ENCODE measurements around the gene KCNAB3. TPM values are rescaled to one million over a fixed set of nuclear protein-coding genes. Genes with fewer than 3 reads are reported as not detected.

The KCNAB3 gene
- total RNA-seq, 1 donor from 2014 or later: 19.9 TPM

DNA sequence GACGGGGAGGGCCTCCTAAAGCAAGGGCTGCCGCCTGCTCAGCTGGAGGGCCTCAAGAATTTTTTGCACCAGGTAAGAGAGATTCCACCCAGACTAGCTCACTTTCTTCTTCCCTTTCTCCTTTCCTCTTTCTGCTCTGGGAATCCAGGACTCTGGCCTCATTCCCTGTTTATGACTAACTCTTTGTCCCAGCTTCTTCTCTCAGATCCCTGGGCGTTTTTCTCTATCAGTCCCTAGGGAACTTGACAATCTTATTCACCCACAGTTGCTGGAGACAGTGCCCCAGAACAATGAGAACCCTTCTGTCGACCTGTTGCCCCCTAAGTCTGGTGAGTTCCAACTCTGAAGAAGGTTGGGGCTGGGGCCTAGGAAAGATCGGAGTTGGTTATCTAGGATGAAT is 18.0 kb upstream of the KCNAB3 start:
- TF ChIP-seq CTCF (conservative IDR thresholded peaks at IDR 0.05): no peak
- no peak for DNase-seq (ENCODE audit: low read depth, low spot score)
- H3K9me3 Mint-ChIP-seq: no peaks in the 10 kb centered on the region
- H3K36me3 Mint-ChIP-seq (ENCODE audit: low read depth): peaks cover 11% of the 10 kb centered on the region
- H3K27ac Mint-ChIP-seq (ENCODE audit: unreplicated experiment): no peak overlapping the region
- no peaks in the 10 kb centered on the region for H3K4me1 Mint-ChIP-seq
- H3K27me3 Mint-ChIP-seq (ENCODE audit: low read depth): no peaks in the 10 kb centered on the region
- H3K4me3 Mint-ChIP-seq: no peak overlapping the region

GRCh38 chr17:7946441-7946840 is 16.8 kb upstream of the KCNAB3 start:
- Mint-ChIP-seq H3K4me3 (no peak overlapping the region), H3K36me3 (ENCODE audit: low read depth) (peaks cover 11% of the 10 kb centered on the region)

DNA sequence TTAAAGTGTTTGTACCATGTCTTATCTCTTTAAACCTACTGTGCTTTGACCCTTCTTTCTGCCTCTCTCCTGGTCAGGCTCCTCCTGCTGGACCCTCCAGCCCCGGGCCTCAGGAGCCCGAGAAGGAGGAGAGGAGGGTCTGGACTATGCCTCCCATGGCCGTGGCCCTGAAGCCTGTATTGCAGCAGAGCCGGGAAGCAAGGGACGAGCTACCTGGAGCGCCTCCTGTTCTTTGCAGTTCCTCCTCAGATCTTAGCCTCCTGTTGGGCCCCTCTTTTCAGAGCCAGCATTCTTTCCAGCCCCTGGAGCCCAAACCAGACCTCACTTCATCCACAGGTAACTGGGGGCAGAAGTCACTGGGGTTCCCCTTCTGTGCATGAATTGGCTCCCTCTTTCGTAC is 16.0 kb upstream of the KCNAB3 start:
- Mint-ChIP-seq H3K27ac (ENCODE audit: unreplicated experiment) (no peak overlapping the region), H3K4me1 (no peaks in the 10 kb centered on the region), H3K9me3 (no peaks in the 10 kb centered on the region), H3K4me3 (no peak overlapping the region), H3K27me3 (ENCODE audit: low read depth) (no peaks in the 10 kb centered on the region), H3K36me3 (ENCODE audit: low read depth) (peaks cover 11% of the 10 kb centered on the region)
- no peak for DNase-seq (ENCODE audit: low read depth, low spot score)
- TF ChIP-seq CTCF (conservative IDR thresholded peaks at IDR 0.05): no peak

More at GRCh38 chr17:7946441-7946840, 16.8 kb upstream of the KCNAB3 start:
- Mint-ChIP-seq H3K27ac (ENCODE audit: unreplicated experiment) (no peak overlapping the region), H3K9me3 (no peaks in the 10 kb centered on the region), H3K27me3 (ENCODE audit: low read depth) (no peaks in the 10 kb centered on the region), H3K4me1 (no peaks in the 10 kb centered on the region)
- no peak for TF ChIP-seq CTCF (conservative IDR thresholded peaks at IDR 0.05)
- no peak for DNase-seq (ENCODE audit: low read depth, low spot score)

DNA sequence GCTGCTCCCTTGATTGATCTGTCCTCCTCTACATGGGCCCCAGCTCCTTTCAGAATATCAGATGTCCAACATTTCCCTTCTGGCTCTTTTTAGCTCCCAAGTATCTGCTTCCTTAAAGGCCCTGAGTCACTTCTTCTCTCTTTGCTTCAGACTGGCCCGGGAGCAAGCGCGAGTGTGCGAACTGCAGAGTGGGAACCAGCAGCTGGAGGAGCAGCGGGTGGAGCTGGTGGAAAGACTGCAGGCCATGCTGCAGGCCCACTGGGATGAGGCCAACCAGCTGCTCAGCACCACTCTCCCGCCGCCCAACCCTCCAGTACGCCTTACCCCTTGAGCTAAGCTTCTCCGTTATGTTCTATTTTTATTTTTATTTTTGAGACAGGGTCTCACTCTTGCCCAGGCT is 14.7 kb upstream of the KCNAB3 start:
- no peaks in the 10 kb centered on the region for H3K9me3 Mint-ChIP-seq
- H3K4me3 Mint-ChIP-seq: no peak overlapping the region
- TF ChIP-seq CTCF (conservative IDR thresholded peaks at IDR 0.05): no peak
- H3K27me3 Mint-ChIP-seq (ENCODE audit: low read depth): no peaks in the 10 kb centered on the region
- H3K4me1 Mint-ChIP-seq: no peaks in the 10 kb centered on the region
- H3K36me3 Mint-ChIP-seq (ENCODE audit: low read depth): peaks cover 10% of the 10 kb centered on the region
- no peak overlapping the region for H3K27ac Mint-ChIP-seq (ENCODE audit: unreplicated experiment)
- no peak for DNase-seq (ENCODE audit: low read depth, low spot score)

DNA sequence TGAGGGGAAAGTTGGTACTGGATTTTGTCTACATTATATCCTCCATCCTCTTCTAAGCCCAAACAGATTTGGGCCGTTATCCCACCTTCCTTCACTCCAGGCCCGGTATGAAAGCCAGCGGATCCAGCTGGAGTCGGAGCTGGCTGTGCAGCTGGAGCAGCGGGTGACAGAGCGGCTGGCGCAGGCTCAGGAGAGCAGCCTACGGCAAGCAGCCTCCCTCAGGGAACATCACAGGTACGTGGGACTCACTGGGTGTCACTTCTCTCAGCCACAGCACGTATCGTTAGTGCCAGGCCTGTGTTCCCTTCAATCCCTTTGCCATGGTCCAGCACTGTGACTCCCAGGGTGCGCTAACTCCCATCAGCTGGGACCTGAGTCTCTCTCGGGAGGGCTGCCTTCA is 13.6 kb upstream of the KCNAB3 start:
- H3K27me3 Mint-ChIP-seq (ENCODE audit: low read depth): no peaks in the 10 kb centered on the region
- TF ChIP-seq CTCF (conservative IDR thresholded peaks at IDR 0.05): no peak
- H3K27ac Mint-ChIP-seq (ENCODE audit: unreplicated experiment): peak overlapping the region; percentile 27
- no peaks in the 10 kb centered on the region for H3K4me1 Mint-ChIP-seq
- DNase-seq (ENCODE audit: low read depth, low spot score): no peak
- no peaks in the 10 kb centered on the region for H3K9me3 Mint-ChIP-seq
- H3K4me3 Mint-ChIP-seq: no peak overlapping the region
- H3K36me3 Mint-ChIP-seq (ENCODE audit: low read depth): peaks cover 8% of the 10 kb centered on the region

- Mint-ChIP-seq H3K36me3 (ENCODE audit: low read depth) (peaks cover 10% of the 10 kb centered on the region), H3K4me3 (no peak overlapping the region), H3K27me3 (ENCODE audit: low read depth) (no peaks in the 10 kb centered on the region), H3K4me1 (peaks cover under 1% of the 10 kb centered on the region), H3K9me3 (no peaks in the 10 kb centered on the region), H3K27ac (ENCODE audit: unreplicated experiment) (no peak overlapping the region)
- no peak for TF ChIP-seq CTCF (conservative IDR thresholded peaks at IDR 0.05)
- DNase-seq (ENCODE audit: low read depth, low spot score): no peak
These were observed 11.1 kb upstream of the KCNAB3 start for GRCh38 chr17:7940743-7941142.
